ENCODE measurements around the gene TBL2. TPM values are rescaled to one million over a fixed set of nuclear protein-coding genes. Genes with fewer than 3 reads are reported as not detected.
"Not testable (repeated sequence)": the region's sequence is repeated elsewhere in the genome, so short reads cannot be mapped to it uniquely, and the experiment has no call there.

TBL2 gene
- total RNA-seq, 1 experiment from 2014 or later: 128 TPM

GRCh38 chr7:73610105-73610504, 31.7 kb upstream of the TBL2 start:
- in situ Hi-C loops (cut with HindIII; ENCODE audit: low pct_unique_long_range_greater_than_20kb, low sequenced_read_pairs): no loop called here
- no peak for DNase-seq (ENCODE audit: low read depth)

GRCh38 chr7:73607692-73607983, 29.3 kb upstream of the TBL2 start:
- in situ Hi-C loops (cut with HindIII; ENCODE audit: low pct_unique_long_range_greater_than_20kb, low sequenced_read_pairs); DNase-seq (ENCODE audit: low read depth): not testable (repeated sequence)

- in situ Hi-C loops (cut with HindIII; ENCODE audit: low pct_unique_long_range_greater_than_20kb, low sequenced_read_pairs): no loop called here
- DNase-seq (ENCODE audit: low read depth): peak; percentile 44
Measured at GRCh38 chr7:73606801-73607691, 28.7 kb upstream of the TBL2 start.

GRCh38 chr7:73605601-73606220, 27.3 kb upstream of the TBL2 start:
- in situ Hi-C loops (cut with HindIII; ENCODE audit: low pct_unique_long_range_greater_than_20kb, low sequenced_read_pairs): no loop called here
- DNase-seq (ENCODE audit: low read depth): no peak

GRCh38 chr7:73602721-73603651, 24.6 kb upstream of the TBL2 start:
- in situ Hi-C loops (cut with HindIII; ENCODE audit: low pct_unique_long_range_greater_than_20kb, low sequenced_read_pairs): no loop called here
- no peak for DNase-seq (ENCODE audit: low read depth)

GRCh38 chr7:73599916-73600315, 21.5 kb upstream of the TBL2 start:
- in situ Hi-C loops (cut with HindIII; ENCODE audit: low pct_unique_long_range_greater_than_20kb, low sequenced_read_pairs): no loop called here
- DNase-seq (ENCODE audit: low read depth): no peak

- DNase-seq (ENCODE audit: low read depth): no peak
- in situ Hi-C loops (cut with HindIII; ENCODE audit: low pct_unique_long_range_greater_than_20kb, low sequenced_read_pairs): no loop called here
Measured at GRCh38 chr7:73599151-73599882, 20.9 kb upstream of the TBL2 start.

GRCh38 chr7:73597978-73598782, 19.8 kb upstream of the TBL2 start:
- DNase-seq (ENCODE audit: low read depth): no peak
- in situ Hi-C loops (cut with HindIII; ENCODE audit: low pct_unique_long_range_greater_than_20kb, low sequenced_read_pairs): no loop called here

GRCh38 chr7:73596191-73597065, 18.0 kb upstream of the TBL2 start:
- in situ Hi-C loops (cut with HindIII; ENCODE audit: low pct_unique_long_range_greater_than_20kb, low sequenced_read_pairs): no loop called here
- no peak for DNase-seq (ENCODE audit: low read depth)

GRCh38 chr7:73595358-73595757, 17.0 kb upstream of the TBL2 start:
- in situ Hi-C loops (cut with HindIII; ENCODE audit: low pct_unique_long_range_greater_than_20kb, low sequenced_read_pairs): no loop called here
- DNase-seq (ENCODE audit: low read depth): no peak

- DNase-seq (ENCODE audit: low read depth): no peak
- in situ Hi-C loops (cut with HindIII; ENCODE audit: low pct_unique_long_range_greater_than_20kb, low sequenced_read_pairs): no loop called here
Measured at GRCh38 chr7:73593207-73594045, 15.0 kb upstream of the TBL2 start.

- no peak for DNase-seq (ENCODE audit: low read depth)
- in situ Hi-C loops (cut with HindIII; ENCODE audit: low pct_unique_long_range_greater_than_20kb, low sequenced_read_pairs): no loop called here
Measured at GRCh38 chr7:73586911-73587310, 8.5 kb upstream of the TBL2 start.

- in situ Hi-C loops (cut with HindIII; ENCODE audit: low pct_unique_long_range_greater_than_20kb, low sequenced_read_pairs): no loop called here
- no peak for DNase-seq (ENCODE audit: low read depth)
Measured at GRCh38 chr7:73585196-73585595, 6.8 kb upstream of the TBL2 start.

GRCh38 chr7:73582664-73583202, 4.4 kb upstream of the TBL2 start:
- no peak for DNase-seq (ENCODE audit: low read depth)
- in situ Hi-C loops (cut with HindIII; ENCODE audit: low pct_unique_long_range_greater_than_20kb, low sequenced_read_pairs): no loop called here

GRCh38 chr7:73581006-73581405, 2.6 kb upstream of the TBL2 start:
- DNase-seq (ENCODE audit: low read depth); in situ Hi-C loops (cut with HindIII; ENCODE audit: low pct_unique_long_range_greater_than_20kb, low sequenced_read_pairs): not testable (repeated sequence)

Measured in Caki2 (cell line).